SU-DHL-6 (cell line): Measurements from ENCODE around the gene HTT.

Experiments
- H2AFZ ChIP-seq: fragments of 200-600 bp; sonication (generic); 2 replicates; pipeline ENCODE4 v1.6.1; 2014; ENCODE audit warnings: low read depth, mild to moderate bottlenecking, moderate library complexity, mixed read lengths, antibody characterized with exemption, low read length; ENCODE audit not compliant: severe bottlenecking
- H3F3A ChIP-seq: fragments of 200-600 bp; shearing (Covaris generic); 2 replicates; pipeline ENCODE4 v1.6.0; 2016; ENCODE audit warnings: antibody characterized with exemption, mild to moderate bottlenecking; ENCODE audit not compliant: insufficient read depth
- H3K27ac ChIP-seq: fragments of 200-600 bp; sonication (generic); 2 replicates; pipeline ENCODE4 v1.5.1; 2016; ENCODE audit warnings: low read depth, mild to moderate bottlenecking, low read length, moderate library complexity, mixed read lengths
- H3K27me3 ChIP-seq: fragments of 200-600 bp; sonication (generic), shearing (Covaris generic); 2 replicates; pipeline ENCODE4 v1.6.0; 2014; ENCODE audit warnings: mild to moderate bottlenecking, low read length
- H3K36me3 ChIP-seq: fragments of 200-600 bp; sonication (generic); 2 replicates; pipeline ENCODE4 v1.6.1; 2014; ENCODE audit warnings: mild to moderate bottlenecking, low read length, mixed read lengths
- H3K4me2 ChIP-seq: fragments of 300-600, 200-600 bp; shearing (Covaris generic), sonication (generic); 2 replicates; pipeline ENCODE4 v1.6.0; 2014; ENCODE audit warnings: low read length, low read depth, mild to moderate bottlenecking; ENCODE audit not compliant: poor library complexity, severe bottlenecking
- H3K4me3 ChIP-seq: fragments of 200-600 bp; sonication (generic); 2 replicates; pipeline ENCODE4 v1.5.1; 2014; ENCODE audit warnings: antibody characterized with exemption, low read length, mild to moderate bottlenecking, mixed read lengths; ENCODE audit not compliant: insufficient read depth, poor library complexity, severe bottlenecking
- H3K79me2 ChIP-seq: fragments of 200-600 bp; sonication (generic); 2 replicates; pipeline ENCODE4 v1.6.1; 2014; ENCODE audit warnings: mild to moderate bottlenecking, low read length, moderate library complexity; ENCODE audit not compliant: insufficient read depth
- H3K9ac ChIP-seq: fragments of 200-600 bp; sonication (generic); 2 replicates; pipeline ENCODE4 v1.7.0; 2014; ENCODE audit warnings: mild to moderate bottlenecking, low read length
- H3K9me2 ChIP-seq: fragments of 200-600 bp; sonication (generic); replicated peaks from 2 replicates; pipeline ENCODE4 v1.6.1; 2014; ENCODE audit warnings: low read length; ENCODE audit not compliant: insufficient read depth
- H3K9me3 ChIP-seq: fragments of 200-600 bp; sonication (generic); 2 replicates; pipeline ENCODE4 v1.6.1; 2014; ENCODE audit warnings: low read length, mixed read lengths; ENCODE audit not compliant: insufficient read depth
- H4K20me1 ChIP-seq: fragments of 200-600 bp; sonication (generic); 2 replicates; pipeline ENCODE4 v1.6.1; 2014; ENCODE audit warnings: low read depth, mild to moderate bottlenecking, antibody characterized with exemption, low read length, moderate library complexity, mixed read lengths
- EZH2phosphoT487 ChIP-seq: fragments of 200-600 bp; sonication (generic), shearing (Covaris generic); conservative IDR thresholded peaks from 2 replicates; pipeline ENCODE4 v1.6.1; 2018; ENCODE audit warnings: mild to moderate bottlenecking, antibody characterized with exemption, low read length, moderate library complexity, mixed read lengths
- TF ChIP-seq, protein P1 (sequence below): fragments of 200-600 bp; sonication (generic); IDR thresholded peaks from one replicate; pipeline ENCODE4 v1.5.1; 2017; ENCODE audit warnings: antibody characterized with exemption, mild to moderate bottlenecking, low read length, moderate library complexity; ENCODE audit not compliant: insufficient read depth, poor library complexity, severe bottlenecking

The HTT gene

DNA sequence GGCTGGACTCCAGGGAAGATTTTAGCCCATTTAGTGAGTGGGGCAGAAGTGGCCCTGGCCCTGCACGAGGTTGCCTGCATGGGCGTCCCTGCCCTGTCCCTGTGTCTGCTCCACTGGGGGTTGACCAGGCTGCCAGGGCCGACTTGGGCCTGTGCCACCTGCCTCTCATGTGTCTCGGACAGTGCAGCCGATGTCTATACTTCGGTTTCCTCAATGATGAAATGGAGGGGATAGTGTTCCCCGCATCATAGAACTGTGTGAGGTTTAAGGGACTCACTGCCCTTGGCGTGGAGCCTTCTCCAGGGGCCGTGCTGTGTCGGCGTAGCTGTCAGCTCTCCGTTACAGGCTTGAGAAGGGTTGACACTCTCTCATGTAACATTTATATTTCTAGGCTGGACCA lies 147.5 kb downstream of the HTT start:
- Histone ChIP-seq H3K27me3 (no peaks in the 10 kb centered on the region), H3K79me2 (no peaks in the 10 kb centered on the region), H3F3A (no peaks in the 10 kb centered on the region), H3K9me2 (no peaks in the 10 kb centered on the region), H3K27ac (no peak overlapping the region), H3K9me3 (no peaks in the 10 kb centered on the region), H3K4me2 (no peak overlapping the region), H2AFZ (no peak overlapping the region), H4K20me1 (no peaks in the 10 kb centered on the region), H3K4me3 (no peak overlapping the region), H3K9ac (no peak overlapping the region), H3K36me3 (no peaks in the 10 kb centered on the region; the same call in 1 of the 2 replicates)
- TF ChIP-seq, protein P1, sequence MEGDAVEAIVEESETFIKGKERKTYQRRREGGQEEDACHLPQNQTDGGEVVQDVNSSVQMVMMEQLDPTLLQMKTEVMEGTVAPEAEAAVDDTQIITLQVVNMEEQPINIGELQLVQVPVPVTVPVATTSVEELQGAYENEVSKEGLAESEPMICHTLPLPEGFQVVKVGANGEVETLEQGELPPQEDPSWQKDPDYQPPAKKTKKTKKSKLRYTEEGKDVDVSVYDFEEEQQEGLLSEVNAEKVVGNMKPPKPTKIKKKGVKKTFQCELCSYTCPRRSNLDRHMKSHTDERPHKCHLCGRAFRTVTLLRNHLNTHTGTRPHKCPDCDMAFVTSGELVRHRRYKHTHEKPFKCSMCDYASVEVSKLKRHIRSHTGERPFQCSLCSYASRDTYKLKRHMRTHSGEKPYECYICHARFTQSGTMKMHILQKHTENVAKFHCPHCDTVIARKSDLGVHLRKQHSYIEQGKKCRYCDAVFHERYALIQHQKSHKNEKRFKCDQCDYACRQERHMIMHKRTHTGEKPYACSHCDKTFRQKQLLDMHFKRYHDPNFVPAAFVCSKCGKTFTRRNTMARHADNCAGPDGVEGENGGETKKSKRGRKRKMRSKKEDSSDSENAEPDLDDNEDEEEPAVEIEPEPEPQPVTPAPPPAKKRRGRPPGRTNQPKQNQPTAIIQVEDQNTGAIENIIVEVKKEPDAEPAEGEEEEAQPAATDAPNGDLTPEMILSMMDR, result no peak
- TF ChIP-seq EZH2phosphoT487, result no peak

DNA sequence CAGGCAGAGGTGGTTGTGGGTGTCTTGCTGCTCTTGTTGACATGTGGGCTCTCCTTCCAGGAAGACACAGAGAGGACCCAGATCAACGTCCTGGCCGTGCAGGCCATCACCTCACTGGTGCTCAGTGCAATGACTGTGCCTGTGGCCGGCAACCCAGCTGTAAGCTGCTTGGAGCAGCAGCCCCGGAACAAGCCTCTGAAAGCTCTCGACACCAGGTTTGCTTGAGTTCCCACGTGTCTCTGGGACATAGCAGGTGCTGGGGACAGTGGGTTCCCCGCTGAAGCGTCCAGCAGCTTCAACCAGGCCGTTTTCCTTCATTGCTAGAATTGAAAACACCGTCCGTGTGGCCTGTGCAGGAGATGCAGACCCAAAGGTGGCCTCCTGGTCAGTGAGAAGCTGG lies 148.9 kb downstream of the HTT start:
- Histone ChIP-seq H3K4me3 (no peak overlapping the region), H3F3A (no peaks in the 10 kb centered on the region), H3K9me2 (no peaks in the 10 kb centered on the region), H3K9me3 (no peaks in the 10 kb centered on the region), H3K27me3 (no peaks in the 10 kb centered on the region), H3K9ac (no peak overlapping the region), H4K20me1 (no peaks in the 10 kb centered on the region), H3K79me2 (no peaks in the 10 kb centered on the region), H3K4me2 (no peak overlapping the region), H2AFZ (no peak overlapping the region), H3K27ac (no peak overlapping the region), H3K36me3 (no peaks in the 10 kb centered on the region; the same call in 1 of the 2 replicates)
- TF ChIP-seq EZH2phosphoT487, result no peak
- TF ChIP-seq, protein P1, result no peak

DNA sequence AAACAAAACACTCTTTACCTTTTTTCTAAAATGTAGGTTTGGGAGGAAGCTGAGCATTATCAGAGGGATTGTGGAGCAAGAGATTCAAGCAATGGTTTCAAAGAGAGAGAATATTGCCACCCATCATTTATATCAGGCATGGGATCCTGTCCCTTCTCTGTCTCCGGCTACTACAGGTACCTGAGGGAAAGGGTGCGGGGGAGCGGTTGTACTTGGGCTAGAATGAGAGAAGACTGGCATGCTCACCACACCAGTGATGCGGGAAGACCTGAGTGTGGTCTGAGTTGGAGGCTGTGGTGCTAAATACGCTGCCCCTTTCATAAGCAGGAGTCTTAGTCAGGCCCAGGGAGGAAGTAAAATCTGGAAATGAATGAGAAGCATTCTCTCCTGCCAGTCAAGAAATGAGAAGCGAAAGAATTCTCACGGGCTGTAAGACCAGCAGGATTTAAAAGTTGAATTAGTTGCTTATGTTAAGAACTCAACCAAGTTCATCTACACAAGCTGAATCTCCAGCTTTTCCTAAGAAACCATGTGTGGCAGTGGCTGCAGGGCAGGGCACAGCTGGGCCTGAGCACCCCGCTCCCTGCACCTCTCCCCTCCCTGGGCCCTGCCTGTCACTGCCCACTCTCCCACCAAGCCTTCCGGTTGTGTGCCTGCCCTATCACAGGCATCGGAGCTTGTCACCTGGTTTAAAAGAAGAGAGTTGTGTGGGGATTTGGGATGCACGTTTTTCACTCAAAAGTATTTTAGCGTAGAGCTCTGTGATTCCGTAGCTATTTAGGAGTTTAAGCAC lies 149.7 kb downstream of the HTT start:
- H3K9ac ChIP-seq, result no peak overlapping the region
- no peak overlapping the region for H3K4me3 ChIP-seq
- TF ChIP-seq, protein P1, result no peak
- no peak for TF ChIP-seq EZH2phosphoT487
- H3K9me2 ChIP-seq, result no peaks in the 10 kb centered on the region
- no peak overlapping the region for H3K27ac ChIP-seq
- H4K20me1 ChIP-seq, result no peaks in the 10 kb centered on the region
- H3F3A ChIP-seq, result no peaks in the 10 kb centered on the region
- H3K79me2 ChIP-seq, result no peaks in the 10 kb centered on the region
- H3K4me2 ChIP-seq, result no peak overlapping the region
- no peak overlapping the region for H2AFZ ChIP-seq
- no peaks in the 10 kb centered on the region; the same call in 1 of the 2 replicates for H3K36me3 ChIP-seq
- H3K9me3 ChIP-seq, result no peaks in the 10 kb centered on the region
- no peaks in the 10 kb centered on the region for H3K27me3 ChIP-seq
